ENCODE data around the gene CLNK.

DNA sequence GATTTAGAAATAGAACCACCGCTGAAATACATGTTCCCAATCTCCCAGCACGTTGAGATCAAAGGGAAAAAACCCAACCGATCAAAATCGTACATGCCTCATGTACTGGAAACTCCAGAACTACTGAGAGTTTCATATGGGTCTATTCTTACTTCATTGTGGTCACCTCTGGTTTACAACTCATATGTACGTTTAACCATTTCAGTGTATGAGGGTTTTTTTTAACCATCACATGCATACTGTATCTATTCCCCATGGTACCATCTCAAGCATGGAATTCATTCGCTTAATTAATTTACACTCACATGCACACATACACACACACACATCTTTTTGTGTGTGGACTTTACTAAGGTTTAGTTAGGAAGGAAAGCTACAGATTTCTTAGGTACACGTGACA is 46.0 kb upstream of the CLNK start:
- TF ChIP-seq EZH2 (IDR thresholded peaks at IDR 0.05; ENCODE audit: insufficient read depth, poor library complexity, severe bottlenecking) (no peak), EZH2phosphoT487 (IDR thresholded peaks at IDR 0.05; ENCODE audit: insufficient read depth, low read depth) (no peak)

Data from GM23248 (cell line).